Measurements from ENCODE around the gene CSAG1.
"Not testable (repeated sequence)": the region's sequence is repeated elsewhere in the genome, so short reads cannot be mapped to it uniquely, and the experiment has no call there.

The CSAG1 gene

GRCh38 chrX:152697952-152698931, 35.3 kb downstream of the CSAG1 start, which contains the start of gene MAGEA3:
TSS of gene MAGEA3 (plus strand) at chrX:152698794. CDS start at chrX:152700833, 2,039 bp downstream.
- not testable (repeated sequence) for DNase-seq

GRCh38 chrX:152681012-152681411, 52.5 kb downstream of the CSAG1 start:
- DNase-seq, result not testable (repeated sequence)
